Measurements from ENCODE around the gene GJB2.

DNA sequence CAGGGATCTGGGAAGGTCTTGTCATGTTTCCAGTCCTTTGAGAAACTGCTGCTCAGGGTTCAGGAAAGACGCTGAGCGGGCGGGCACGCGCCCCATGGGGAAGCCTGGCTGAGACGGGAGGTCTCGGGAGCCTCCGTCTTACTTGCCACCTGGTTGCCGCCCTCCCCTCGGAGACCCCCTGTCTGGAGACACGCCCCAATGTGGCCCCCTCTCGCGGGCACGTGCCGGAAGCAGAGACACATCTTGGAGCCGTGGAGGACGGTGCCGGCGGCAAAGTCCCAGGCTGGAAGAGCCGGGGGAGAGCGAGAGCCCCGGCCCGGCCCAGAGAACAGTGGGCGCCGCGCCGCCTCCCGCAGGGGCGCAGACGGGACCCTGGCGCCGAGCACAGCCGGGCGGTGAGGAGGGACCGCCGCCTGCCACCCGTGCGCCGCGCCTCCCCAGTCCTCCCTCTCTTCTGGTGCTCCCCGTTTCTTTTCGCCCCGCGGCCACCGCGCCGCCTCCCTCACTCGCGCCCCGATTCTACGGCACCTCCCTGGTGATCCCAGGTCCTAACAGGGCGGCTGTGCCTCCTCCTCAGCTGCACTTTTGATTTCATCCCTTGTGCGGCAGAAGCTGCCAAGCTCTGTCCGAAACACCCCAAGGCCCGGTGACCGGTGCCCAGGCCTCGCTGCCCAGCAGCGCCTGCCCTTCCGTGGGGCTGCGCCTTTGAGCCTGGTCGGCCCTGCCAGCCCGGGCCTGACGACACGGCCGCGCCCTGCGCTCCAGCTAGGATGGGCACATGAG, 15.5 kb downstream of the GJB2 start:
- TF ChIP-seq, protein P1, sequence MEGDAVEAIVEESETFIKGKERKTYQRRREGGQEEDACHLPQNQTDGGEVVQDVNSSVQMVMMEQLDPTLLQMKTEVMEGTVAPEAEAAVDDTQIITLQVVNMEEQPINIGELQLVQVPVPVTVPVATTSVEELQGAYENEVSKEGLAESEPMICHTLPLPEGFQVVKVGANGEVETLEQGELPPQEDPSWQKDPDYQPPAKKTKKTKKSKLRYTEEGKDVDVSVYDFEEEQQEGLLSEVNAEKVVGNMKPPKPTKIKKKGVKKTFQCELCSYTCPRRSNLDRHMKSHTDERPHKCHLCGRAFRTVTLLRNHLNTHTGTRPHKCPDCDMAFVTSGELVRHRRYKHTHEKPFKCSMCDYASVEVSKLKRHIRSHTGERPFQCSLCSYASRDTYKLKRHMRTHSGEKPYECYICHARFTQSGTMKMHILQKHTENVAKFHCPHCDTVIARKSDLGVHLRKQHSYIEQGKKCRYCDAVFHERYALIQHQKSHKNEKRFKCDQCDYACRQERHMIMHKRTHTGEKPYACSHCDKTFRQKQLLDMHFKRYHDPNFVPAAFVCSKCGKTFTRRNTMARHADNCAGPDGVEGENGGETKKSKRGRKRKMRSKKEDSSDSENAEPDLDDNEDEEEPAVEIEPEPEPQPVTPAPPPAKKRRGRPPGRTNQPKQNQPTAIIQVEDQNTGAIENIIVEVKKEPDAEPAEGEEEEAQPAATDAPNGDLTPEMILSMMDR (IDR thresholded peaks at IDR 0.05; ENCODE audit: low read depth, low read length), result no peak
- TF ChIP-seq POLR2A (IDR thresholded peaks at IDR 0.05; ENCODE audit: extremely low read depth, insufficient read length), result no peak
- no peak for TF ChIP-seq MYC (IDR thresholded peaks at IDR 0.05; ENCODE audit: low read depth, low read length)
- TF ChIP-seq, protein P2, sequence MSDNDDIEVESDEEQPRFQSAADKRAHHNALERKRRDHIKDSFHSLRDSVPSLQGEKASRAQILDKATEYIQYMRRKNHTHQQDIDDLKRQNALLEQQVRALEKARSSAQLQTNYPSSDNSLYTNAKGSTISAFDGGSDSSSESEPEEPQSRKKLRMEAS (IDR thresholded peaks at IDR 0.05; ENCODE audit: low read depth, low read length), result no peak

Data from NB4 (cell line).